ENCODE results near the gene RFXANK.

RFXANK gene

GRCh38 chr19:19238126-19238894, 46.3 kb downstream of the RFXANK start:
- Histone ChIP-seq H2AFZ (ENCODE audit: low read length) (no peak overlapping the region), H3K9me2 (ENCODE audit: low read depth, low read length) (no peaks in the 10 kb centered on the region), H3F3A (ENCODE audit: insufficient read depth, low read length) (no peaks in the 10 kb centered on the region), H3K4me1 (ENCODE audit: insufficient read depth, low read length, severe bottlenecking) (no peaks in the 10 kb centered on the region), H3K9ac (ENCODE audit: low read length) (no peak overlapping the region), H3K79me2 (ENCODE audit: insufficient read depth, low read length) (no peaks in the 10 kb centered on the region), H3K36me3 (ENCODE audit: insufficient read depth, low read length) (no peaks in the 10 kb centered on the region; the same call in 1 of the 2 replicates), H4K20me1 (ENCODE audit: insufficient read depth, low read length) (no peaks in the 10 kb centered on the region), H3K4me3 (ENCODE audit: low read depth, low read length, poor library complexity, severe bottlenecking) (no peak overlapping the region), H3K4me2 (ENCODE audit: low read length) (no peak overlapping the region), H3K27me3 (ENCODE audit: insufficient read depth, low read length) (no peaks in the 10 kb centered on the region; the same call in 1 of the 2 replicates), H3K27ac (ENCODE audit: low read depth, low read length, poor library complexity, severe bottlenecking) (no peak overlapping the region), H3K9me3 (ENCODE audit: low read length) (peaks cover 14% of the 10 kb centered on the region)
- no peak for TF ChIP-seq EZH2 (IDR thresholded peaks at IDR 0.05; ENCODE audit: borderline replicate concordance, low read length)
- no peak for TF ChIP-seq CTCF (IDR thresholded peaks at IDR 0.05; ENCODE audit: low read length)

- Histone ChIP-seq H3K9ac (ENCODE audit: low read length) (no peak overlapping the region), H3K79me2 (ENCODE audit: insufficient read depth, low read length) (no peaks in the 10 kb centered on the region), H3K27ac (ENCODE audit: low read depth, low read length, poor library complexity, severe bottlenecking) (no peak overlapping the region), H3K4me2 (ENCODE audit: low read length) (no peak overlapping the region), H3K9me3 (ENCODE audit: low read length) (peaks cover 4% of the 10 kb centered on the region), H3K4me3 (ENCODE audit: low read depth, low read length, poor library complexity, severe bottlenecking) (no peak overlapping the region), H3K36me3 (ENCODE audit: insufficient read depth, low read length) (no peaks in the 10 kb centered on the region; the same call in 1 of the 2 replicates), H3K4me1 (ENCODE audit: insufficient read depth, low read length, severe bottlenecking) (no peaks in the 10 kb centered on the region), H3K9me2 (ENCODE audit: low read depth, low read length) (no peaks in the 10 kb centered on the region), H2AFZ (ENCODE audit: low read length) (no peak overlapping the region), H3K27me3 (ENCODE audit: insufficient read depth, low read length) (no peaks in the 10 kb centered on the region; the same call in 1 of the 2 replicates), H4K20me1 (ENCODE audit: insufficient read depth, low read length) (no peaks in the 10 kb centered on the region), H3F3A (ENCODE audit: insufficient read depth, low read length) (no peaks in the 10 kb centered on the region)
- no peak for TF ChIP-seq CTCF (IDR thresholded peaks at IDR 0.05; ENCODE audit: low read length)
- no peak for TF ChIP-seq EZH2 (IDR thresholded peaks at IDR 0.05; ENCODE audit: borderline replicate concordance, low read length)
Observed at GRCh38 chr19:19239675-19240074, 47.6 kb downstream of the RFXANK start.

GRCh38 chr19:19240476-19240875, 48.4 kb downstream of the RFXANK start:
- H3K4me2 ChIP-seq (ENCODE audit: low read length) = no peak overlapping the region
- H4K20me1 ChIP-seq (ENCODE audit: insufficient read depth, low read length) = no peaks in the 10 kb centered on the region
- H2AFZ ChIP-seq (ENCODE audit: low read length) = no peak overlapping the region
- peaks cover 4% of the 10 kb centered on the region; the same call in 1 of the 2 replicates for H3K9me3 ChIP-seq (ENCODE audit: low read length)
- TF ChIP-seq CTCF (IDR thresholded peaks at IDR 0.05; ENCODE audit: low read length) (no peak), EZH2 (IDR thresholded peaks at IDR 0.05; ENCODE audit: borderline replicate concordance, low read length) (no peak)
- no peak overlapping the region for H3K27ac ChIP-seq (ENCODE audit: low read depth, low read length, poor library complexity, severe bottlenecking)
- H3K4me3 ChIP-seq (ENCODE audit: low read depth, low read length, poor library complexity, severe bottlenecking) = no peak overlapping the region
- no peak overlapping the region for H3K9ac ChIP-seq (ENCODE audit: low read length)
- H3K79me2 ChIP-seq (ENCODE audit: insufficient read depth, low read length) = no peaks in the 10 kb centered on the region
- H3F3A ChIP-seq (ENCODE audit: insufficient read depth, low read length) = no peaks in the 10 kb centered on the region
- H3K27me3 ChIP-seq (ENCODE audit: insufficient read depth, low read length) = no peaks in the 10 kb centered on the region
- H3K36me3 ChIP-seq (ENCODE audit: insufficient read depth, low read length) = no peaks in the 10 kb centered on the region; the same call in 1 of the 2 replicates
- no peaks in the 10 kb centered on the region for H3K9me2 ChIP-seq (ENCODE audit: low read depth, low read length)
- H3K4me1 ChIP-seq (ENCODE audit: insufficient read depth, low read length, severe bottlenecking) = no peaks in the 10 kb centered on the region
